Gastroesophageal sphincter (tissue), 4 donors: ENCODE measurements around the gene SRP14. TPM values are rescaled to one million over a fixed set of nuclear protein-coding genes. Genes with fewer than 3 reads are reported as not detected.

Source experiments
- ATAC-seq: fragments of 150-250 bp; one replicate; pipeline ENCODE4 v1.9.1; 2016; ENCODE audit warnings: mild to moderate bottlenecking, moderate library complexity
- H3K27ac ChIP-seq, 4 donors: fragments of 200-600 bp; sonication (generic) in 3 of 4; 1 replicate in 3 of 4; 2 replicates in 1 of 4; pipeline ENCODE4 v1.5.1; 2016 to 2019
- H3K27me3 ChIP-seq: fragments of 200-600 bp; sonication (generic); one replicate; pipeline ENCODE4 v1.5.1; 2019
- H3K36me3 ChIP-seq, 2 donors: fragments of 200-600 bp; sonication (generic); one replicate each; pipeline ENCODE4 v1.5.1; 2019; ENCODE audit warnings: control low read depth in 1 of 2
- H3K4me1 ChIP-seq, 3 donors: fragments of 200-600 bp; sonication (generic); 1 replicate in 2 of 3; 2 replicates in 1 of 3; pipeline ENCODE4 v1.5.1; 2016 to 2019; ENCODE audit warnings: control low read depth in 2 of 3
- H3K4me3 ChIP-seq, 2 donors: fragments of 200-600 bp; sonication (generic); one replicate each; pipeline ENCODE4 v1.5.1; 2019; ENCODE audit warnings: mild to moderate bottlenecking in 1 of 2, moderate library complexity in 1 of 2
- H3K9me3 ChIP-seq, 3 donors: fragments of 200-600 bp; sonication (generic); one replicate each; pipeline ENCODE4 v1.5.1; 2017 to 2019; ENCODE audit warnings: control low read depth in 2 of 3
- EP300 ChIP-seq: sonication (generic); formaldehyde crosslinking; IDR thresholded peaks from one replicate; pipeline ENCODE4 v1.6.1; 2017; ENCODE audit warnings: antibody characterized with exemption, mild to moderate bottlenecking
- POLR2A ChIP-seq, 2 donors: fragments of 450-650 bp; IDR thresholded peaks; one replicate each; pipeline ENCODE4 v1.6.1; 2017; ENCODE audit warnings: antibody characterized with exemption in 2 of 2, mild to moderate bottlenecking in 2 of 2, moderate library complexity in 1 of 2
- POLR2AphosphoS5 ChIP-seq: sonication (generic); formaldehyde crosslinking; IDR thresholded peaks from one replicate; pipeline ENCODE4 v1.6.1; 2017; ENCODE audit warnings: antibody characterized with exemption
- WGBS, 2 donors: methylation state at CpG; one replicate each; pipeline ENCODE4 v1.1.5; 2018; ENCODE audit warnings: low coverage in 1 of 2; 5-methylcytosine and 5-hydroxymethylcytosine counted together
- total RNA-seq, 4 donors: library from RNA; depleted of rRNA; stranded (reverse); fragments of >200 nt; gene quantifications; one replicate each; pipeline ENCODE4 v1.1.0, GENCODE V29; 2016
- TF ChIP-seq, protein P1 (sequence below), 4 experiments: fragments of 200-600 bp in 2 of 4; fragments of 450-650 bp in 2 of 4; sonication (generic) in 1 of 4; IDR thresholded peaks; one replicate each; pipeline ENCODE4 v1.5.1; 2017 to 2019; ENCODE audit warnings: antibody characterized with exemption in 4 of 4, mild to moderate bottlenecking in 2 of 4, moderate library complexity in 2 of 4

Gene SRP14
- total RNA-seq, 4 donors from 2014 or later: 290 to 425 (median 324) TPM

- ATAC-seq: no peak
- no peaks in the 10 kb centered on the region for H3K27me3 ChIP-seq
- 80 to 83% methylated on average over 1 of the region's 14 CpGs for WGBS, 2 donors
- H3K4me1 ChIP-seq: peaks cover 0 to 16% (median 0%) of the 10 kb centered on the region in 3 donors
- TF ChIP-seq EP300 (no peak), POLR2AphosphoS5 (no peak), POLR2A (IDR thresholded peaks at IDR 0.05) (no peak)
- TF ChIP-seq, protein P1, sequence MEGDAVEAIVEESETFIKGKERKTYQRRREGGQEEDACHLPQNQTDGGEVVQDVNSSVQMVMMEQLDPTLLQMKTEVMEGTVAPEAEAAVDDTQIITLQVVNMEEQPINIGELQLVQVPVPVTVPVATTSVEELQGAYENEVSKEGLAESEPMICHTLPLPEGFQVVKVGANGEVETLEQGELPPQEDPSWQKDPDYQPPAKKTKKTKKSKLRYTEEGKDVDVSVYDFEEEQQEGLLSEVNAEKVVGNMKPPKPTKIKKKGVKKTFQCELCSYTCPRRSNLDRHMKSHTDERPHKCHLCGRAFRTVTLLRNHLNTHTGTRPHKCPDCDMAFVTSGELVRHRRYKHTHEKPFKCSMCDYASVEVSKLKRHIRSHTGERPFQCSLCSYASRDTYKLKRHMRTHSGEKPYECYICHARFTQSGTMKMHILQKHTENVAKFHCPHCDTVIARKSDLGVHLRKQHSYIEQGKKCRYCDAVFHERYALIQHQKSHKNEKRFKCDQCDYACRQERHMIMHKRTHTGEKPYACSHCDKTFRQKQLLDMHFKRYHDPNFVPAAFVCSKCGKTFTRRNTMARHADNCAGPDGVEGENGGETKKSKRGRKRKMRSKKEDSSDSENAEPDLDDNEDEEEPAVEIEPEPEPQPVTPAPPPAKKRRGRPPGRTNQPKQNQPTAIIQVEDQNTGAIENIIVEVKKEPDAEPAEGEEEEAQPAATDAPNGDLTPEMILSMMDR (IDR thresholded peaks at IDR 0.05): no peak
- peaks cover 0 to 21% of the 10 kb centered on the region in 2 donors for H3K36me3 ChIP-seq
- H3K4me3 ChIP-seq: no peak overlapping the region
- no peaks in the 10 kb centered on the region for H3K9me3 ChIP-seq
- H3K27ac ChIP-seq: no peak overlapping the region
These were observed 15.0 kb upstream of the SRP14 start for GRCh38 chr15:40053831-40054604.

DNA sequence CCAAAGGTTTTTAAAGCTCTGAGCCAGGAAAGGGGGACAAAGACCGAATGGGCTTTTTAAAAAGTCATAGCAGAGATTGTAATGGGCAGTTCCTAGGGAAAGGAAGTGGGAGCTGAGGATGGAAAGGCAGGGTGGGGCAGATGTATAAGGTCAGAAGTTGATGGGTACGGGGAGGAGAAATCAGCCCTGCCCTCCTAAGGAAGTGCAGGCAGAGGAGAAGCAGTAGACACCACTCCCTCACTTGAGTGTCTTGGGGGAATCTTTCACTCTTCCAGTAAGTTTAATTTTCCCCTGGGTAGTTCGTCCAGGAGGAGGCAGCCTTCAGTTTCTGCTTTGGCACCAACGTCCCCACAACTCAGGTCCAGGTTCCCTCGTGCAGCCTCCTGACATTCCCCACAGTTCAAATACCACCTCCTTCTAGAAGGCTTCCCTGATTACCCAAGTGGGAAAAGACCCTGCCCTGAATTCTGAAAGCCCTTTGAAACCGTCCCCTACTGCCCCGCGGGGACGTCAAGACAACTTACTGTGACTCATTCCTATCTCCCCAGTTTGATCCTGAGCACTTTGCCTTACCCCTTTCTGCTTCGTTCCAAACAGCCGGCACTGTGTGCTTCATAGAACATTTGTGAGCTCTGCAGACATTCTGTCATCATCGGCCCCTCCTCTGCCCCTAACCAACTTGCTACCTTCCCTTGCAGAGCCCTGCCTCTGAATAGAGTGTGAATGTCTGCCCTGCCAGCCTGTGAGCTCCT, 14.3 kb upstream of the SRP14 start:
- H3K4me1 ChIP-seq: peaks cover 0 to 22% (median 0%) of the 10 kb centered on the region in 3 donors
- ATAC-seq: no peak
- no peaks in the 10 kb centered on the region for H3K9me3 ChIP-seq
- WGBS, 2 donors: 76 to 79% methylated on average over 6 to 12 of the region's 12 CpGs
- no peaks in the 10 kb centered on the region for H3K27me3 ChIP-seq
- no peak overlapping the region for H3K4me3 ChIP-seq
- TF ChIP-seq POLR2A (IDR thresholded peaks at IDR 0.05): no peak
- TF ChIP-seq, protein P1 (IDR thresholded peaks at IDR 0.05): no peak
- no peak for TF ChIP-seq EP300
- no peak for TF ChIP-seq POLR2AphosphoS5
- H3K27ac ChIP-seq: no peak overlapping the region
- H3K36me3 ChIP-seq: peaks cover 0 to 21% of the 10 kb centered on the region in 2 donors

GRCh38 chr15:40052604-40053003, 13.6 kb upstream of the SRP14 start:
- no peak overlapping the region for H3K4me3 ChIP-seq
- no peaks in the 10 kb centered on the region for H3K27me3 ChIP-seq
- H3K4me1 ChIP-seq: peaks cover 0 to 29% (median 0%) of the 10 kb centered on the region in 3 donors
- peaks cover 0 to 21% of the 10 kb centered on the region in 2 donors for H3K36me3 ChIP-seq
- ATAC-seq: no peak
- 83 to 89% methylated on average over 4 to 6 of the region's 6 CpGs for WGBS, 2 donors
- TF ChIP-seq POLR2AphosphoS5 (no peak), EP300 (no peak), POLR2A (IDR thresholded peaks at IDR 0.05) (no peak)
- TF ChIP-seq, protein P1 (IDR thresholded peaks at IDR 0.05): no peak
- H3K27ac ChIP-seq: no peak overlapping the region
- H3K9me3 ChIP-seq: no peaks in the 10 kb centered on the region

- Histone ChIP-seq H3K4me1 (peaks cover 0 to 37% (median 8%) of the 10 kb centered on the region in 3 donors), H3K27me3 (no peaks in the 10 kb centered on the region), H3K27ac (no peak overlapping the region), H3K9me3 (no peaks in the 10 kb centered on the region), H3K36me3 (peaks cover 0 to 13% of the 10 kb centered on the region in 2 donors), H3K4me3 (no peak overlapping the region)
- no peak for ATAC-seq
- no peak for TF ChIP-seq EP300
- TF ChIP-seq POLR2A (IDR thresholded peaks at IDR 0.05): no peak
- TF ChIP-seq POLR2AphosphoS5: no peak
- TF ChIP-seq, protein P1 (IDR thresholded peaks at IDR 0.05): no peak
- WGBS, 2 donors: 76 to 96% methylated on average over 4 to 9 of the region's 11 CpGs
These were observed 12.8 kb upstream of the SRP14 start for GRCh38 chr15:40051616-40052415.
